IPS DF 19.7 (cell line): ENCODE data around the gene SNRNP48.

Experiments
- DNase-seq: peaks from one replicate; pipeline ENCODE4 v3.0.0-alpha.2; 2013; ENCODE audit warnings: low read depth, low spot score

Gene SNRNP48

GRCh38 chr6:7640607-7641577, 50.9 kb downstream of the SNRNP48 start:
- DNase-seq, result no peak

- no peak for DNase-seq
These were observed 52.8 kb downstream of the SNRNP48 start for GRCh38 chr6:7642791-7643190.

GRCh38 chr6:7644417-7644816, 54.4 kb downstream of the SNRNP48 start:
- DNase-seq, result no peak

- DNase-seq, result no peak
These were observed 56.4 kb downstream of the SNRNP48 start for GRCh38 chr6:7646394-7646793.

GRCh38 chr6:7647504-7647903, 57.5 kb downstream of the SNRNP48 start:
- no peak for DNase-seq

- no peak for DNase-seq
These were observed 59.2 kb downstream of the SNRNP48 start for GRCh38 chr6:7649037-7649810.

GRCh38 chr6:7650878-7651277, 60.9 kb downstream of the SNRNP48 start:
- no peak for DNase-seq

- no peak for DNase-seq
These were observed 63.0 kb downstream of the SNRNP48 start for GRCh38 chr6:7652957-7653356.

- no peak for DNase-seq
These were observed 66.4 kb downstream of the SNRNP48 start for GRCh38 chr6:7656355-7656754.

GRCh38 chr6:7658543-7658942, 68.5 kb downstream of the SNRNP48 start:
- DNase-seq, result no peak

GRCh38 chr6:7661364-7661763, 71.4 kb downstream of the SNRNP48 start:
- no peak for DNase-seq
